ENCODE data around the gene TAF5L. TPM values are rescaled to one million over a fixed set of nuclear protein-coding genes. Genes with fewer than 3 reads are reported as not detected.

The TAF5L gene
- total RNA-seq (2013; cell fraction: nucleolus; rRNA removed) = 25.4 and 25.6 TPM in 2 replicates
- total RNA-seq (2014; rRNA removed) (18.9 and 25.7 TPM in 2 replicates), total RNA-seq (2014; rRNA removed; fragmentation: Illumina TruSeq; extraction: Trizol) (19.2 and 19.5 TPM in 2 replicates), total RNA-seq (2021) (24.8 and 26.2 TPM in 2 replicates), polyA plus RNA-seq (2011; rRNA removed) (20.4 and 24.5 TPM in 2 replicates), polyA plus RNA-seq (2014; fragmentation: Illumina TruSeq; extraction: Trizol) (21.4 and 26.1 TPM in 2 replicates), polyA plus RNA-seq (2014; fragmentation: Nextera tagmentation; extraction: Ambion mirVana) (1 to 10 TPM; 1.1 to 1.3 TPM), polyA plus RNA-seq (2014; rRNA removed) (22.0 and 23.8 TPM in 2 replicates), polyA plus RNA-seq (2016; fragmentation: Nextera tagmentation; extraction: Ambion mirVana) (1 to 10 TPM; 2.4 to 3.7 TPM), polyA minus RNA-seq (2011; rRNA and poly(A)+ RNA removed) (30.9 and 37.3 TPM in 2 replicates), Bru-seq, nascent RNA (percentile 87 among the genes with signal in this experiment), BruChase-seq, experiment 1, labeled RNA remaining after a 6-hour chase (percentile 69 among the genes with signal in this experiment), BruChase-seq, experiment 2, labeled RNA remaining after a 2-hour chase (percentile 79 among the genes with signal in this experiment)
- polyA plus RNA-seq (2011; ENCODE audit: low read depth) = 10.4 TPM
- polyA plus RNA-seq (2011; cell fraction: cytosol; rRNA removed) = 23.1 and 24.5 TPM in 2 replicates
- 21.6 and 22.7 TPM in 2 replicates for polyA plus RNA-seq (2011; cell fraction: nucleus; rRNA removed)
- polyA plus RNA-seq (2012) = 12.5 and 19.1 TPM in 2 replicates
- polyA minus RNA-seq (2011; cell fraction: cytosol; rRNA and poly(A)+ RNA removed) = 7.4 and 11.3 TPM in 2 replicates
- 13.7 and 35.4 TPM in 2 replicates for polyA minus RNA-seq (2011; cell fraction: nucleus; rRNA and poly(A)+ RNA removed)
- long read RNA-seq, experiment 1 = 0 reads
- long read RNA-seq, experiment 2, partial matches to known transcripts = 0 of 2 reads
- long read RNA-seq, experiment 2, other reads (novel, unspliced or antisense) = 2 of 2 reads

GRCh38 chr1:229625915-229626831 is at the start of gene TAF5L, which contains the start of gene URB2:
Gene TAF5L (minus strand): TSS chr1:229626122. CDS start chr1:229614482, 11,640 bp downstream.
Gene URB2 (plus strand): TSS chr1:229626247. CDS start chr1:229627634, 1,387 bp downstream.
- POLR2A ChIA-PET = interaction anchor here (1.0 to 4.4 kb wide), 3 partner anchors 9 to 68 kb away, joined by 3 to 33 read pairs (median 3); partner anchors contain the start of gene ABCB10
- SMC1A ChIA-PET (ENCODE audit: uncharacterized antibody, unreplicated experiment) = interaction anchor here (0.5 to 1.8 kb wide), 3 partner anchors 10 to 67 kb away, joined by 3 to 8 read pairs (median 7); partner anchors contain the start of gene ABCB10
- H4K20me1 ChIP-seq (ENCODE audit: control insufficient read depth, insufficient read depth) = no peaks in the 10 kb centered on the region
- CTCF ChIA-PET = interaction anchor here (0.6 to 3.8 kb wide), 6 partner anchors 67 to 368 kb away, joined by 3 to 22 read pairs (median 6); partner anchors contain the start of gene ABCB10
- no peak for FAIRE-seq
- peaks cover 0 to 3% of the 10 kb centered on the region in 2 experiments; a peak in 2 of 4 replicates for H3K36me3 ChIP-seq (ENCODE audit: control insufficient read depth in 2 of 2, insufficient read depth in 2 of 2, low read length in 1 of 2)
- peak within 1 kb of the TSS; percentile 47 for H2AFZ ChIP-seq (ENCODE audit: control insufficient read depth, low read depth, low read length)
- H3K27me3 ChIP-seq (replicated peaks in 1 of 2; ENCODE audit: control insufficient read depth in 2 of 2, insufficient read depth in 2 of 2, low read length in 1 of 2) = no peaks in the 10 kb centered on the region
- 1% methylated on average over 66 of the region's 97 CpGs for WGBS (ENCODE audit: insufficient coverage, insufficient replicate concordance, low lambda C conversion rate, missing lambda C conversion rate)
- H3K9me3 ChIP-seq (replicated peaks; ENCODE audit: control insufficient read depth, insufficient read depth, low read length) = no peaks in the 10 kb centered on the region
- no TSS peak for BruUV-seq (replicated peaks)
- H3K4me2 ChIP-seq (ENCODE audit: control insufficient read depth, insufficient read depth) = peak within 1 kb of the TSS; percentile 89
- RAD21 ChIA-PET (ENCODE audit: unreplicated experiment) = interaction anchor here (1.3 to 3.5 kb wide), 3 partner anchors 67 to 69 kb away, joined by 4 to 25 read pairs (median 4); partner anchors contain the start of gene ABCB10
- DNase-seq (ENCODE audit: low read depth, low spot score) = peak; percentile 38
- intact Hi-C loops (cut with micrococcal nuclease; ENCODE audit: unreplicated experiment) = loop anchor here (1.0 kb wide), 2 partner anchors 67 to 484 kb away; no protein-coding TSS in a partner anchor
- in situ Hi-C loops (cut with MboI) = loop anchor here (5.0 kb wide), 1 partner anchor 64 kb away; no protein-coding TSS in a partner anchor
- H3K27ac ChIP-seq (ENCODE audit: control insufficient read depth, insufficient read depth) = peak within 1 kb of the TSS; percentile 62
- peaks cover 12% of the 10 kb centered on the region for H3K4me1 ChIP-seq (ENCODE audit: control insufficient read depth, insufficient read depth, low read length)
- peak within 1 kb of the TSS; percentile 99 for H3K4me3 ChIP-seq
- ATAC-seq = peak; percentile 93
- peak within 1 kb of the TSS; percentile 84 for H3K9ac ChIP-seq (ENCODE audit: control insufficient read depth, insufficient read depth, low read length)
- H3K79me2 ChIP-seq (ENCODE audit: control insufficient read depth, insufficient read depth, low read length) = peaks cover 83% of the 10 kb centered on the region
- TF ChIP-seq HDGF (IDR thresholded peaks at IDR 0.05) (no peak), STAT1 (conservative IDR thresholded peaks at IDR 0.05) (no peak), HCFC1 (IDR thresholded peaks at IDR 0.05; ENCODE audit: low read length) (peak; percentile 74), CHD2 (IDR thresholded peaks at IDR 0.05; ENCODE audit: borderline replicate concordance, low read depth, low read length) (peak; percentile 60; the same call in 1 of the 2 replicates), MXI1 (IDR thresholded peaks at IDR 0.05; ENCODE audit: low read depth, low read length) (peak; percentile 100), KDM1A (IDR thresholded peaks at IDR 0.05; ENCODE audit: borderline replicate concordance) (no peak), USF1 (IDR thresholded peaks at IDR 0.05; ENCODE audit: borderline replicate concordance, extremely low read length, insufficient read depth, low read depth, low read length) (peak; percentile 85), SP1 (IDR thresholded peaks at IDR 0.05; ENCODE audit: low read depth, low read length) (peak; percentile 84), NFYB (IDR thresholded peaks at IDR 0.05; ENCODE audit: insufficient read depth, low read depth, low read length) (peak; percentile 67; the same call in 1 of the 2 replicates), DPF2 (IDR thresholded peaks at IDR 0.05) (peak; percentile 67), SKIL (IDR thresholded peaks at IDR 0.05; ENCODE audit: low read depth, poor library complexity, severe bottlenecking) (no peak), POLR2A (IDR thresholded peaks at IDR 0.05; ENCODE audit: low read depth, low read length) (peak; percentile 89), PML (IDR thresholded peaks at IDR 0.05; ENCODE audit: low read length) (peak; percentile 54; the same call in 1 of the 2 replicates), ETV6 (conservative IDR thresholded peaks at IDR 0.05 in 1 of 2, IDR thresholded peaks at IDR 0.05 in 1 of 2; ENCODE audit: borderline replicate concordance in 1 of 2, low read depth in 1 of 2) (no peak)

Measured in GM12878 (cell line).